Stimulated activated CD8-positive, alpha-beta memory T cell treated with anti-CD3 and anti-CD28 coated beads, Interleukin-2, amount 100 ng/mL, for 1 hour (primary cell): ENCODE data around the gene CDH18.

Experiments
- DNase-seq, 2 donors: peaks; one replicate each; pipeline ENCODE4 v3.0.0-alpha.2; 2020; ENCODE audit warnings: low read depth in 2 of 2

Gene CDH18

DNA sequence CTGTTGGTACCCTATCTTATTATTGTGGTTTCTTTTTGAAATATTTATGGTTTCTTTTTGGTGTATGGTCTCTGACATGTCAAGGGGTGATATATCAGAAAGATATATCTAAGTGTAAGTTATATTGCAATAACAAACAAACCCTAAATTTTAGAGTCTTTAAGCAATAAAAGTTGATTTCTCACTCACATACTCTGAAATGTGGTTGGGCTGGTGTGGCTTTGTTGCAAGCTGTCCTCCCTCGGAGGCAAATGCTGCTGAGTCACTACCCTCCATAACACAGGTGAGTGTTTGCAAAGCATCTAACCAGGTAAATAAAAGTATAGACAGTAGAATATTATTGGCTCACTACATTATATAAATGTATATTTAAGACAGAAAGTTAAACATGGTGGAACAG is 253.2 kb downstream of the CDH18 start:
- no peak for DNase-seq

DNA sequence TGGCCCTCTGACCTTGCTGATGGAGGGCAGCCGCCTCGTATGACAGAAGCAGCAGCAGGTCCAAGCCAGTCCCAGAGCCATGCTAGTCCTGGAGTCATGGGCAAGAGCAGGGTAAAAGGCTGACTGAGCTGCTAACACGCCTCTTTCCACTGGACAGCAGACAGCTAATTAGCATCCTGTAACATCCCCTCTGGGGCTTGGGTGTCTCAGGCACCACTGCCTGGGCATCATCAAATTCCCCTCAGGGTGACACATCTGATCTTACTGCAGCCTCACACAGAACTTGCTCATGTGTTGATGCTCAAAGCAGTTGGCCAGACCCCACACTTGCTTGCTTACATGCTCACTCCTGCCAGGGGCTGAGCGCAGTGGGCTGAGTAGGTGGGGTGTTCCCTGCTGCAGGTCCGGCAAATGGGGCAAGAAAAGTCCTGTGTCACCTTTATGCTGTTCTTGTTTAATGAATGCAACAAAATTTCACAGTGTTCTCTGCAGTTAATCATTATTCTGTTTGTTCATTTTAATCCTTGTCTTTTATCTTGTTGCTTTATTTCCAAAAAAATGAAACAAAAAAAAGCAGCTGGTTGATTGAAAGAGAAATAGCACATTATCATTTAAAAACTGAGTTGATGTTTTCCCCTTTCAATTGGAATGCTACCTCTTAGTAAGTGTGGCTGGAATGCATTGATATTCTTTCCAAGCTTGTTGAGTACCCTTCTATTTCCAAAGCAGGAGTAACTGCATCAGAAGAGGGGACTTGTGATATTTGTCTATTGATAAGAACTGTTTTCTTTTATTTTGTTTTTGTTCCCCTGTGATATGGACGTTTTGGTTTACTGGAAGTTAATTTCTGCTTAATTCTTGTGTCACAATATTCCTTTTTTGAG is 254.1 kb downstream of the CDH18 start:
- no peak for DNase-seq

DNA sequence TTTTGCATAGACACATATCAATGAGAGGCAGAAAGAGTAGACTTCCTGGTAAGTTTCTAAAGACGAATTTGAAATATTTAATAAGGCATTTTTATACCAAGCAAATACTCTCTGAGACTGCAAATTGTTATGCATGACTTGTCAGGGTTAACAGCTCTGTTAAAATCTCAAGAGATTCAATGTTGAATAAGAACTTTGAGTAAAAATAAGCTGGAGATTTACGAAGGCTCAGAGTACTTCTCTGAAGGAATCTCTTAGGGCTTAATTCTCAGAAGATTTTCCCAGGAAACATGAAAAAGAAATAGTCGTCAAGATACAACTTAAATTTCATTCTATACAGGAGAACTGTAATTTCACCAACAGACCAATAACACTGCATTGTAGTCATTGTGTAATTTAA is 259.4 kb downstream of the CDH18 start:
- DNase-seq, result no peak

DNA sequence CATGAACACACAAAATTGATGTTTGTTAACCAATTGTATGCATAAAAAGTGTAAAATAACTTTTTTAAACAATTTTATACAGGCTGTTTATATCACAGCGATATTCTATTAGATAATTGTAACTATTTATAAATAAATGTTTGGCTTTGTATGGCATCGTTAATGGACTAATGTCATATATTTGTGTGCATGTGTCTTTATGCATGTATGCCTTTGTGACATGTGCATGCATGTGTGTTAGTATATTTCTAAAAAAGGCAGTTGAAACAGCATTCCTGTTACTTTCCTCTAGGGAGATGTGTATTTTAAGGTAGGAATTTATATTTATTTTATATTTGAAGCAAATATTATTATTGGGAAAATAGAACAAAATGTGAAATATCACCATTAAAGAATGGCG is 268.9 kb downstream of the CDH18 start:
- DNase-seq, result no peak

DNA sequence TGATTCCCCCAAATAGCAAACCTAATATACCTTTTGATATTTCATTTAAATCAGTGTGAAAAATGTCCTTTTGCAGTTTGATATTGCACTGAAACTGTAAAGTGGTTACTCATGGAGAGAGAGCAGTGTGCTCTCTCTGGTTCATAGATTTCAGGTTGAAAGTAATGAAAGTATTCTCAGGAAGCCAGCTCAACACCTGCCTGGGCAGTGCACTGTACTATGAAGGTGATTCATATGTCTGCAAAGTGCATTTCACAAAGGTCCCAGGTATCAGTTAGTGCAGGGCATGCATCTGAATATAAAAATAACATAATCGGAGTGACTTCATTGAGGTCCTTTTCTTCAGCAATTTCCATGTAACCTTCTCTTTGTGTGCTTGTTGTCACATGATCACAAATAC is 274.3 kb downstream of the CDH18 start:
- no peak for DNase-seq

DNA sequence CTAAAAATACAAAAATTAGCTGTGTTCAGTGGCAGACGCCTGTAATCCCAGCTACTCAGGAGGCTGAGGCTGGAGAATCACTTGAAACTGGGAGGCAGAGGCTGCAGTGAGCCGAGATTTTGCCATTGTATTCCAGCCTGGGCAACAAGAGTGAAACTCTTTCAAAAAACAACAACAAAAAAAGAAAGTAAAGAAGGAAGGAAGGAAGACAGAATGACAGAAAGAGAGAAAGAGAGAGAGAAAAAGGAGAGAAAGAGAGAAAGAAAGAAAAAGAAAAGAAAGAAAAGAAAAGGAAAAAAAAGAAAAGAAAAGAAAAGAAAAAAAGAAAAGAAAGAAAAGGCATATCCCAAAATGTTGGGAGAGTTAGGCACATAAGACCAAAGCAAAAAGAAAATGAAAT is 278.6 kb downstream of the CDH18 start:
- DNase-seq, result no peak

DNA sequence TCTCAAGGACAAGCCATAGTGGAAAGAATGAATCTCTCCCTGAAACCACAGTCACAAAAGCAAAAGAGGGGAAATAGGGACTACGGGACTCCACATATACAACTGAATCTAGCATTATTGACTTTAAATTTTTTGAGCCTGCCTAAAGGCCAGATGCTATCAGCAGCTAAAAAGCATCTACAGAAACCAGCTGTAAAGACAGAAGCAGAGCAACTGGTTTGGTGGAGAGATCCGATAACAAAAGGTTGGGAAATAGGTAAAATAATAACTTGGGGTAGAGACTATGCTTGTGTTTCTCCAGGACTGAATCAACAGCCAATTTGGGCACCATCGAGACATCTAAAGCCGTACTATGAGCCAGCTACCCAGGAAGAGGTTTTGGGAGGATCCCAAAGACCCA is 281.2 kb downstream of the CDH18 start:
- DNase-seq, result no peak

DNA sequence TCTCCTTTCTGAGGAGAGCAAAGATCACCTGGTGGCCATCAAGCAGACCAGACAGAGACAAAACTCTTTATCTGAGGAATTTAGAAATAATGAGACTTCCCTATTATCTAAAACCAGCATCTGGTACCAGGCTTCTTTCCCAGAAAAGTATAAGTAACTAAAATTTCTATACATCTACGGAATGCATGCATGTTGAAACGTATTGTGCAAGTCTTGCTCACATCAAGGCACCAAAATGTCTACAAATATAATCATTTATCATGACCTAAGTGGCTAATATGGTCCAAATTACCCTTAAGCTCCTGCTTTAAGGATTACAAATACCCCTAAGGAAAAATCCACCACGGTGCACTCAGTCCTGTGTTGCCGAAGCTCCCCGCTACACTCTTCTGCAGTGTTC is 286.3 kb downstream of the CDH18 start:
- DNase-seq, result no peak

DNA sequence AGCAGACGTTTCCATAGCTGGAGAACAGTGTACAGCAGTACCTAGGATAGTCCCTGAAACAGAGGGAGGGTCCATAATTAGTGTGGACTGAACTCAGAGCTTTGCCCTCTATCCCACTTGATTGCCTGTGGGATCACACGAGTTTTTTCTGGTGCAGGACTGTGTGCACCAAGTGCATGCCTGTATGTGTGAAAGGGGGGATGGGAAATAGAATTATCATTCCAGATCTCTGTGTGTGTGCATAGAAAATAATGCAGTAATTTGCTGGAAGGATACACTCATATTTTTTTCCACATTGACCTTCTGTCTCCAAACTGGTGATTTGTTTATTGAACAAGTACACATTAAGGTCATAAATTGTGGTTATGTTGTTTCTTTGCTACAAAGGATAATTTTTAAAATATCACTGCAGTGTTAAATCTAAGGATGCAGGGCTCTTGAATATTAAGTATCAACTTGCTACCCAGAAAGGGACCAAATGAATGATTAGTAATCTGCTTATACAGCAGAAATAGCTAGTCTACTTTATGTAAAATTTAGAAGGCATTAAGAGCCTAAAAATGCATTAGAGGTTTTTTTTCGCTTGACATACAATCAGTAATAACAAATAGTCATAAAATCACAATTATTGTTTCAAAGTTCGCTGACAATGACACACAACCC is 292.9 kb downstream of the CDH18 start:
- DNase-seq, result no peak

DNA sequence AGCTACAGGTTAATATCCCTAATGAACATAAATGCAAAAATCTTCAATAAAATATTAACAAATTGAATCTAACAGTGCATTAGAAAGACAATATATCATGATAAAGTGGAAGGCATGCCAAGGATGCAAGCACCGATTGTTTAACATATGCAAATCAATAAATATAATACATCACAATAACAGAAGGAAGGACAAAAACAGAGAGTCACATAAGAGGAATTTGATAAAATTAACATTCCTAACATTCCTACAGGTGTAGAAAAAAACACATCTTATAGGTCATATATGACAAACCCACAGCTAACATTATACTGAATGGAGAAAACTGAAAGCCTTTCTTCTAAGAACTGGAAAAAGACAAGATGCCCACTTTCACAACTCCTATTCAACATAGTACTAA is 297.0 kb downstream of the CDH18 start:
- no peak for DNase-seq

DNA sequence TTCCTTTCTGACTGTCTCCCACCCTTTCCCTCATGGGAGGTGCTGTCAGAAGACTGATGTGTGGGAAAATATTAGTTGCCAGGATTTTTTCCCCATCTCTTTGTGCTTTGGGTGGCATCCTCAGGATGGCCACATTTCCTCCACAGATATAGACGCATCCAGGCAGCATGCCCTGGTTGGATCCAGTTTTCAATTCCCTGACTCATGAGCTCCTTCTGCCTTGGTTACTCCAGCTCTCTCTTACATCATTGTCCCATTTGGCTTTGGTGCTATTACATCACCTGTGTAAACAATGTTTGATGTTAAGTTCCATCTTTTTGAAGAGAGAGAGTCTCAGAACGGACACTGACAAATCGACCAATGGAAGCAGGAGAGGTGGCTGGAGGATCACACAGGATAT is 302.5 kb downstream of the CDH18 start:
- no peak for DNase-seq

DNA sequence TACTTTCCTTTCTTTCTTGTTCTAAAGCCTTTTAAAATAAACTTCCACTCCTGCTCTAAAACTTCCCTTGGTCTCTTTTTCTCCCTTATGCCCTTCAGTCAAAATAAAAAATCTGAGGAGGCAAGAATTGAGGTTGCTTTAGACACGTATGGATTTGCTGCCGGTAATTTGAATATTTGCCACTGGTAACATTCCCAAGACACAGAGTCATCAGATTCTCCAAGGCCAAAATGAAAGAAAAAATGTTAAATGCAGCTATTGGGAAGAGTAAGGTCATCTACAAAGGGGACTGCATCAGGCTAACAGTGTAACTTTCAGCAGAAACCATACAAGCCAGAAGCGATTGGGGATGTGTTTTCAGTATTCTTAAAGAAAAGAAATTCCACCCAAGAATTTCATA is 311.1 kb downstream of the CDH18 start:
- no peak for DNase-seq

DNA sequence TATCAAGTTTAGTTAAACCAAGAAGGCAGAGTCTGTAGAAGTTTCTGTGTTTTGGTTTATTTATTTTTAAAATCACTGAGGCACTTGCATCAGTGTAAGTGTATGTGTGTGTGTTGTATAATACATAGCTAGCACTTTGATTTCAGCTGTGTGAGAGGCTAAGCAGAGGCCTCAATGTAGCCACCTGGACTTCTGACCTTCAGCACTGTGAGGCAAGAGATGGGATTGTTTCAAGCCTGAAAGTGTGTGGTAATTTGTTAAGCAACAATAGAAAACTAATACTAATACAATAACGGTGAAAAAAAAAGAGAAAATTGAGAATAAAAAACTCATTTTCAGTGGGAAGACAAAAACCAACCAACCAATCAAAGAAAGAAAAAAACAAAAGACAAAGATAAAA is 327.3 kb downstream of the CDH18 start:
- no peak for DNase-seq

DNA sequence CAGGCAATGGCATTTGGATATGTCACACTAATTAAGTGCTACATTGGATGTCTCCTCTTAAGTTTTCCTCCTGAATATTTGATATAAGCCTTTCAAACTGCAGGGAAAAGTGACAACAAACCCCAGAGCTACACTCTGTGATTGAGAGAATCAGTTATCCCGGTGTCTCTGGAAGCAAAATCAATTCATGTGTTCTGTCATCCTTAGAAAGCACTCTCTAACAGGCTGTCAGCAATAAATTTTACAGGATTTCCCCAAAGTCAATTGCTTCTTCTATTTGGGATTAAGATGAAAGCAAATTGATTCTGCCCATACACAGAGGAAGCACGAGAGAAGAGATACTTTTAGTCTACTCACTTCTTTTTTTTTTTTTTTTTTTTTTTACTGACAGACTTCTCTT is 332.4 kb downstream of the CDH18 start:
- no peak for DNase-seq

DNA sequence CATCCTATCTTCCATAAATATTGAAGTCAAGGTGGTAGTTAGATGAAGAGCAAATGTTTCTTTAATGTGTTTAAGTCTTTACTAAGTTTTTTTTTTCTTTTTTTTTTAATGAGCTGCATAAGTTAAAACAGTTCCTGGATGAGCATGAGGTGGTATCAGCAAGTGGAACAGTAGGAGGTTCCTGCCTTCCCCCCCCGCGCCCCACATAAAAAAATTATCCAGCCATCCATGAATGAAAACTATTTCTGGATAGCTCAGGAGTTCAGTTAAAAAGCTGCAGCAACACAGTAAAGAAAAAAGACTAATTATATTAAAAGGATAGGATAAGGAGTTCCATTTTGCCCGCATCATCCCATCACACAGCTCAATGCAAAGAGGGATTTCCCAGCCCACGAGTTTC is 349.5 kb downstream of the CDH18 start:
- no peak for DNase-seq

DNA sequence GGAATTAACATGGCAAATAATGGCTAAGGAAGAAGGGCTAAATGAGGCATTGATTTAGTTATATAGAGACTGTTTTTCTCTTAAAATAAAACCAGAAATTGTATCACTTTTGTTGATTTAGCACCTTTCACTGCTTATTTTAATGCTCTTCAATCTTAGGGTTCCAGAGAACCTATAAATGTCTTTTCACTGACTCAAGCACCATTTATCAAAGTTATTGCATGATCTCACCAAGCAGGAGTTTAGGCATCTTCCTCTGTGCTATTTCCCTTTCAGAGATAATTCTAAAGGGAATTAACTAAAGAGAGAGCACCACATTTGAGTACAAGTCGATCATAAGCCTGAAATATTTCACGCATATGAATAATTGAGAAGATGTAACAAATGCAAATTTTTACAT is 357.1 kb downstream of the CDH18 start:
- no peak for DNase-seq

DNA sequence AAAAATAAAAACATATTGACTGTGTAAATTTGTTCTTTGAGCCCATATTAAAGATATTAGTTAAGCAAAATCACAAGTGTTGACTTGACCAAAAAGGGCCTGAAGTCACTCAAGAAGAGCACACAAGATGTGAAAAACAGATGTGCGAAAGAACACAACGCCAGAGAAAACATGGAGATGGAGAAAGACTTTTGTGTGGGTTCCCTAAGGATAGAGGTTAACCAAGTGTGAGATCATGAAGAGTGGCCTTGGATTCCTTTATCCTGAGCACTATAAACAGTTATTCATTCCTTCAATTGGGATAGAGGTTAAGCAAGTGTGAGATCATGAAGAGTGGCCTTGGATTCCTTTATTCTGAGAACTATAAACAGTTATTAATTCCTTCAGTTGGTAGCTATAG is 361.8 kb downstream of the CDH18 start:
- DNase-seq, result no peak

DNA sequence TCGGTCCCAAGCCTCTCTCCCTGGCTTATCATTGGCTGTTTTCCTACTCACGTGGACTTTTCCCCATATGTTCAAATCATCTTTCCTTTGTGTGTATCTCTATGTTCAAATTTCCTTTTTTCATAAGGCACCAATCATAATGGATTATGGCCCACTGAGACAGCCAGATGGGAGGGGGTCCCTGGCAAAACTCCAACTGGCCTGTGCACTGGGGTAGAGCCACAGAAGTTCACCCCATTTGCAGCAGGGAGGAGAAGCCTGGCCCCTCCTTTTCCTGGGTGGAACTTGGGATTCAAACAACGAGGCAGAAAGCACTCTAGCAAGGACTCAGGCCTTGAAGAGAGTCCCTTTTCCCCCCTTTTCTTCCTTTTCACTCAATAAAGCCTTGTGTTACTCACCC is 362.4 kb downstream of the CDH18 start:
- no peak for DNase-seq

DNA sequence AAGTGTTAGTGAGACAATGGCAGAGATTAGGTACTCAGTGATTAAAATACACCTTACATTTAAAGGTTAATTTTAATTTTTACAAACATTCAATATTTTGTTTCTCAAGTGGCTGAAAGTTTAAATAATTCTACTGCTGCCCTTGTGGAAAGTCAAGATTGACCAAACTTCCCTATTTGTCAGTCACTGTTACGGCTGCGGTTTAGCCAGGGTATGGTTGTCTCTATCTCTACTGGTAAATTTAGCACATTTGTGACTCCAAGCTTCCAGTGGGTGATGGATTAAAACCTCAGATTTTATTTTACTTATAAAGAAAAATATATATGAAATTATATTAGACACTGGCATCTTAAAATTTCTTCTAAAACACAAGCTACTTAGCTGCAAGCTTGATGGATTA is 368.4 kb downstream of the CDH18 start:
- no peak for DNase-seq

DNA sequence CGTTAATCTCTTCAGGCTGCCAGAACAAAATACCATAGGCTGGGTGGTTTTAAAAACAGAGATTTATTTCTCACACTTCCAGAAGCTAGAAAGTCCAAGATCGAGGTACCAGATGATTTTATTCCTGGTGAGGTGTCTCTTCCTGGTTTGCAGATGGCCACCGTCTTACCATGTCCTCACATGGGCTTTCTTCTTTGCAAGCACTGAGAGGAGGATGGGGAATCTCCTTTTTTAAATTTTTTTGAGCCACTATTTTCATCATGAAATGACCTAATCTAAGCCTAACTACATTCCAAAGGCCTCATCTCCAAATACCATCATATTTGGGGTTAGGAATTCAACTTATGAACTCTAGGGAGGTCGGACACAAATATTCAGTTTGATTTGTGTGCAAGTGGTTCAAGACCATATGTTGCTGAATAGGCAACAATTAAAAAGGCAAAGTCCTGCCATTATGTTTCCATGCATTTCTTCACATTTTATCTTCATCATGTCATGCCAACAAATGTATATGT is 371.2 kb downstream of the CDH18 start:
- DNase-seq, result no peak

DNA sequence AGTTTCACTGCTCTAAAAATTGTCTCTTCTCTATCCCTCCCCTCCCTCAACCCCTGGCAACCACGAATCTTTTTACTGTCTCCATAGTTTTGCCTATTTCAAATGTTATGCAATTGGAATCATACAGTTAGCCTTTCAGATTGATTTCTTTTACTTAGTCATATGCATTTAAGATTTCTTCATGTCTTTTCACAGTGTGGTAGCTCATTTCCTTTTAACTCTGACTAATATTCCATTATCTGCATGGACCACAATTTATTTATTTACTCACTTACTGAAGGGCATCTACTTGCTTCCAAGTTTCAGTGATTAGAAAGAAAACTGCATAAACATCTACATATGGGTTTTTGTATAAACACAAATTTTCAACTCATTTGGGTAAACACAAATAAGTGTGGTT is 372.3 kb downstream of the CDH18 start:
- no peak for DNase-seq

DNA sequence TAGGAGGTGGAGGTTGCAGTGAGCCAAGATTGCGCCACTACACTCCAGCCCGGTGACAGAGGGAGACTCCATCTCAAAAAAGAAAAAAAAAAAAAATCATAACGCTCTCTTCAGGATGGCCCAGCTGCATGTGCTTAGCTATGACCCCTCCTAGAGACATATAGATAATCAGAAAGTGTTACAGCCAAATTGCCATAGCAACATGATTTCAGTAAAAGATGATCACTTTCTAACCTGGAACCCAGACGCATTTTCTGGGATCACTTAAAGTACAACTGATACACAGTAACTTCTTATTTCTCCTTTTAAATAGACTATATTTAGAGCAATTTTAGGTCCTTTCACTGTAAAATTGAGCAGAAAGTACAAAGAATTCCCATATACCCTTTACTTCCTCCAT is 372.9 kb downstream of the CDH18 start:
- no peak for DNase-seq

DNA sequence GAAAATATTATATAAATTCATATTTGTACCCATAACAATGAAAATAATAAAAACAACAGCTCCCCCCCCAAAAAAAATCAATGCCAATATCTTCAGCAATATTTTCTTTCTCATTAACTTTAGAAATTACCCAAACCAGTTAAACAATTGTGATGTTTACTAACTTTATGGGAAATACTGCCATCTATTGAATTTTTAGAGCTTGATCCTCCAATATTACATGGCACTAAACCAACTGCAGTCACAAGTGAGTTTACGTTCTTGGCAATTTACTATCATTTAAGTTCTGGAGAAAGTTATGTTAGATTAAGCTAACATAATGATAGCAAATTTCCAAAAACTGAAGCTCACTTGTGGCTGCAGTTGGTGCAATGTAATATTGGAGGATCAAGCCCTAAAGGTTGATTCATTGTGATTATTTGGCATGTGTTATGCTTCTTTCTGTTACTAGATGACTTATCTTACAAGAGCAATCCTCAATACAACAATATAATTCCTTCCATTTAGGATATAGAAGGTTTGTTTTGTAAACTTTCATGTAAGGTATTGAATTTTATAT is 379.5 kb downstream of the CDH18 start:
- no peak for DNase-seq
